ENCODE data around the gene GRK2.

The GRK2 gene

DNA sequence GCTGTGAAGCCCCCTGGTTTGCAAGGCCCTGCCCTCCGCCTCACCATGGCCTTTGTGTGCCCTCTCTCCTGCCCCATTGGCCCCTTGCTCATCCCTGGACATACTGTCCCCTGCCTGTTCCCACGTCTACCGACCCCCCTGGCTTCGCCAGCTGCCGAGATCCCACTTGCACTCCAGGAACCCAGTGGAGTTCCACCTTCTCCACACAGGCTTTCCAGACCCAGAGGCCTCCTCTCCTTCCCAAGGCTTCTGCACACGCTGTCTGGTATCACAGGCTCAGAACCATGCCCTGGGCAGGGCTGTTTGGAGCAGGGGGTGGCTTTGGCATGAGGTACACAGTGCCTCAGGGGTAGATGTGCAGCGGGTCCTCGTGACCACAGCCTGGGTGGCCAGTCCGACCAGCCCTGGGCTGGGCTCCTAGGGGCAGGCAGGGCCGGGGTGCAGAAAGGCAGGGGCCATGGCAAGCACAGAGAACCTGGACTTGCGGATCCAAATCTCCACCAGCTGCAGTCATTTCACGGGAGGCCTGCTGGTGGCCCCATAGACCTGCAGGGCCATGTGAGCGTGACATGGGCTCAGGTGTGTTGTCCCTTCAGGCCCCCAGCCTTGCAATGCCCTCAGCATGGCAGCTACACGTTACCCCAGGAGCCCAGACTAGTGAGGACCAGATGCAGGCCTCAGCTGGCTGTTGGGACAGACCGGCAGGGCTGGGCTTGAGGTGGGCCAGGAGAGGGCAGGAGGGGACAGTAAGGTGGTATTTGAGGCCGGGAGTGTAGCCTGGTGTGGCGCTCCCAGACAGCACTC is 9.5 kb downstream of the GRK2 start:
- Mint-ChIP-seq H3K27ac (peak overlapping the region; percentile 48), H3K9me3 (no peaks in the 10 kb centered on the region), H3K27me3 (ENCODE audit: low read depth, poor library complexity) (peaks cover 2% of the 10 kb centered on the region), H3K36me3 (ENCODE audit: low read depth) (peaks cover 7% of the 10 kb centered on the region), H3K4me3 (no peak overlapping the region), H3K4me1 (peaks cover 49% of the 10 kb centered on the region)
- TF ChIP-seq, protein P1, sequence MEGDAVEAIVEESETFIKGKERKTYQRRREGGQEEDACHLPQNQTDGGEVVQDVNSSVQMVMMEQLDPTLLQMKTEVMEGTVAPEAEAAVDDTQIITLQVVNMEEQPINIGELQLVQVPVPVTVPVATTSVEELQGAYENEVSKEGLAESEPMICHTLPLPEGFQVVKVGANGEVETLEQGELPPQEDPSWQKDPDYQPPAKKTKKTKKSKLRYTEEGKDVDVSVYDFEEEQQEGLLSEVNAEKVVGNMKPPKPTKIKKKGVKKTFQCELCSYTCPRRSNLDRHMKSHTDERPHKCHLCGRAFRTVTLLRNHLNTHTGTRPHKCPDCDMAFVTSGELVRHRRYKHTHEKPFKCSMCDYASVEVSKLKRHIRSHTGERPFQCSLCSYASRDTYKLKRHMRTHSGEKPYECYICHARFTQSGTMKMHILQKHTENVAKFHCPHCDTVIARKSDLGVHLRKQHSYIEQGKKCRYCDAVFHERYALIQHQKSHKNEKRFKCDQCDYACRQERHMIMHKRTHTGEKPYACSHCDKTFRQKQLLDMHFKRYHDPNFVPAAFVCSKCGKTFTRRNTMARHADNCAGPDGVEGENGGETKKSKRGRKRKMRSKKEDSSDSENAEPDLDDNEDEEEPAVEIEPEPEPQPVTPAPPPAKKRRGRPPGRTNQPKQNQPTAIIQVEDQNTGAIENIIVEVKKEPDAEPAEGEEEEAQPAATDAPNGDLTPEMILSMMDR (IDR thresholded peaks at IDR 0.05), result no peak
- DNase-seq, result peak; percentile 3

DNA sequence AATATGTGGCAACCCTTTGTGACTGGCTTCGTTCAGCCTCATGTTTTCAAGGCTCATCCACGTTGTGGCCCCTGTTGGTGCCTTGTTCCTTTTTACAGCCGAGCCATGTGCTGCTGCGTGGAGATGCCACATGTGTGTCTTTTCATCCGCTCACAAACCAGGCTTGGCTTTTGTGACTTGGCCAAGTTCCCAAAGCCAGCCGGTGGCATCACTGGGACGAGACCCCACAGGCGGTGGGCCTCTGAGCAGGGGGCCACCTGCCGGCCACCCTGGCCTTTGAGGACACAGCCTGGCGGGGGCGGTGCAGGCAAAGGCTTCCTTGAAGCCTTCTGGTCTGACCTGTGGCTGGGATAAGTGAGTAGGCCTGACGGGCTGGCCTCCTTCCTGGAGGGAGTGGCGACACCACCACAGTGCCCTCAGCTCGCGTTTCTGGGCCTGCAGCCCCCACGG is 10.5 kb downstream of the GRK2 start:
- DNase-seq, result peak; percentile 38
- Mint-ChIP-seq H3K9me3 (no peaks in the 10 kb centered on the region), H3K4me1 (peaks cover 39% of the 10 kb centered on the region), H3K27ac (peak overlapping the region; percentile 51), H3K4me3 (peak overlapping the region; percentile 51), H3K36me3 (ENCODE audit: low read depth) (peaks cover 7% of the 10 kb centered on the region), H3K27me3 (ENCODE audit: low read depth, poor library complexity) (peaks cover 2% of the 10 kb centered on the region)
- TF ChIP-seq, protein P1 (IDR thresholded peaks at IDR 0.05), result no peak

DNA sequence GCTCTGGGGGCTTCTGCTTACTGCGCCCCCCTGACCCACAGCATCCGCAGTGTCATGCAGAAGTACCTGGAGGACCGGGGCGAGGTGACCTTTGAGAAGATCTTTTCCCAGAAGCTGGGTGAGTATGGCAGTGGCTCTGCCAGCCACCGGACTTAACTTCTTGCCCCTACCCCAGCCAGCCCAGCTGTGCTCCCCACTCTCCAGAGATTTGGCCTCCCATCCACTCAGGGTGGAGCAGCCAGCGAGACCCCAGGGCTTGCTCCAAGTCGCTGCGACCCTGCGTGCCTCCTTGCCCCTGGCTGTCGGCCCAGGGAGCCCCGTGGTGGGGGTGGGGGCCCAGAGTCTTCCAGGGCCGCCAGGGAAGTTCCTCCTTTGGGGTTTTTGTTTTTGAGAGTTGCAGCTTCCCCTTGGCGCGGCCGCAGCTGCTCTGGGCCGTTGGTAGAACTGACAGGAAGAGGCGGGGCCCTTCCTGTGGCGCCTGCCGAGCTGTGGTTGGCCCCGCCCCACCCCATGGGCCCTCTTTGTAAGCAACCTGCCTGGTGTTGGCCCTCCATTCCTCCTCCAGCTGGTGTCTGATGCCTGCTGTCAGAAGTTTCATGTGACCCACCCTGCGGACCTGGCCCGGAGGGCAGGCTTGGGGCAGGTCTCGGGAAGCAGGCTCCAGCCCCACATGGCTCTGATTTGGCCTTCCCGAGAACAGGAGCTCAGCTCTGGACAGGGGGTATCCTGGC is 11.1 kb downstream of the GRK2 start:
- peak; percentile 55 for DNase-seq
- Mint-ChIP-seq H3K27ac (peak overlapping the region; percentile 51), H3K4me1 (peaks cover 35% of the 10 kb centered on the region)

DNA sequence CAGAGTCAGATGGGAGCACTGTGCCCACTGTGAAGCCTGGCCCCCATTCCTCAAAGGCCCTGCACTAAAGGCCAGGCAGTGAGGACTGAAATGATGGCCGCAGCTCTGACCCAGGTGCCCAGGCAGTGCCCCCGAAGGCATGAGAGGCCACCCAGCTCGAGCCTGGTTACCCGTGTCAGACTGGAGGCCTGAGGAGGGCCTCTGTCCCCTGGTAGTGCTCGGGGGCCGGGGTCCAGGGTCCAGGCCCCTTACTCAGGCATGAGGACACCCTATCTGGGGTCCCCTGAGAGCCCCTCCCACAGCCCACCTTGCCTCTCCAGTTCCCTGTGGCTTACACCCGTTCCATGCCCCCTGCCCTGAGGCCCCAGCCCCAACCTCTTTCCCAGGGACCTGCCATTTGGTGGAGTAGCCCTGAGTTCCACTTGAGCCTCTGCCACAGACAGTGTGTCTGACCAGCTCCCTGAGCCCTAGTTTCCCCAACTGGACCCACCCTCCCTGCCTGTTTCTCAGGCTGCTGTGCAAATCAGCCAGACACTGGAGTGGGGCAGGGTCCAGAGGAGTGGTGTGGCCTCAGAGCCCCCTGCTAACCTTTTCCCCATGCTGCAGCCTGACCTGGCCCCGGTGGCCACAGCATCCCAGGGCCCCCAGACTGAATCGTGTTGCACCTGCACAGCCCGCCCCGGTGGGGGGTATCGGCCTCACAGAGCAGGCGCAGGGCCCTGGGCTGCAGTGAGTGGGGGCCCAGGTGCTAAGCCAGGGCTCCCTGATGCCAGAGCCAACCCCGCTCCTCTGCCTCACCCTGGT is 12.1 kb downstream of the GRK2 start:
- no peak overlapping the region for H3K4me3 Mint-ChIP-seq
- TF ChIP-seq, protein P1 (IDR thresholded peaks at IDR 0.05), result no peak
- no peak for DNase-seq
- no peaks in the 10 kb centered on the region for H3K9me3 Mint-ChIP-seq
- H3K36me3 Mint-ChIP-seq (ENCODE audit: low read depth), result peaks cover 7% of the 10 kb centered on the region
- H3K27ac Mint-ChIP-seq, result no peak overlapping the region
- H3K27me3 Mint-ChIP-seq (ENCODE audit: low read depth, poor library complexity), result peaks cover 2% of the 10 kb centered on the region
- H3K4me1 Mint-ChIP-seq, result peaks cover 35% of the 10 kb centered on the region

More for the DNA sequence above, 11.1 kb downstream of the GRK2 start:
- H3K4me3 Mint-ChIP-seq, result peak overlapping the region; percentile 34
- peaks cover 7% of the 10 kb centered on the region for H3K36me3 Mint-ChIP-seq (ENCODE audit: low read depth)
- no peaks in the 10 kb centered on the region for H3K9me3 Mint-ChIP-seq
- TF ChIP-seq, protein P1 (IDR thresholded peaks at IDR 0.05), result no peak
- peaks cover 2% of the 10 kb centered on the region for H3K27me3 Mint-ChIP-seq (ENCODE audit: low read depth, poor library complexity)

DNA sequence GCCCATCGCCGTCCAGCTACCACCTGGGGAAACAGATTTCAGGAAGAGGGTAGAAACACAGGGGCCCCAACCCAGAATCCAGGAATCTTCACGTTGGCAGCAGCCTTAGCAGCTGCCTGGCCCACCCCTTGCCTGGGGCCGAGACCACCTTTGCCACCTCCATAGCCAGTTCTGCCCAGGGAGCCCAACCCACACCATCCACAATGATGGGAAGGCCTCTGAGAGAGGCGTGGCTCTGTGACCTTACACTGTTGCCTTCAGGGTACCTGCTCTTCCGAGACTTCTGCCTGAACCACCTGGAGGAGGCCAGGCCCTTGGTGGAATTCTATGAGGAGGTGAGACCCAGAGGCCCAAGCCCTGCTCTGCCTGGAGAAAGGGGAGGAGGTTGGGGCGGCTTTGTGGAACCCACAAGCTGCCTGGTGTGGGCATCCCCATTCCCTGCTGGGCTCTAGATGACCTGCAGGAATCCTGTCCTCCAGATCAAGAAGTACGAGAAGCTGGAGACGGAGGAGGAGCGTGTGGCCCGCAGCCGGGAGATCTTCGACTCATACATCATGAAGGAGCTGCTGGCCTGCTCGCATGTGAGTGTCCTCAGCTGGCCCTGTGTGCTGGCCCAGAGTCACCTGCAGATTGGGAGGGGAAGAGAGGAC is 12.8 kb downstream of the GRK2 start:
- no peak overlapping the region for H3K4me3 Mint-ChIP-seq
- peaks cover 2% of the 10 kb centered on the region for H3K27me3 Mint-ChIP-seq (ENCODE audit: low read depth, poor library complexity)
- H3K36me3 Mint-ChIP-seq (ENCODE audit: low read depth), result peaks cover 7% of the 10 kb centered on the region
- H3K9me3 Mint-ChIP-seq, result no peaks in the 10 kb centered on the region
- H3K4me1 Mint-ChIP-seq, result peaks cover 35% of the 10 kb centered on the region
- TF ChIP-seq, protein P1 (IDR thresholded peaks at IDR 0.05), result no peak
- no peak for DNase-seq
- no peak overlapping the region for H3K27ac Mint-ChIP-seq
